ENCODE measurements around the gene UBASH3A. TPM values are rescaled to one million over a fixed set of nuclear protein-coding genes. Genes with fewer than 3 reads are reported as not detected.

Gene UBASH3A
- polyA plus RNA-seq, 1 of the 3 experiments (the other 2 are of a cell fraction), result not detected

DNA sequence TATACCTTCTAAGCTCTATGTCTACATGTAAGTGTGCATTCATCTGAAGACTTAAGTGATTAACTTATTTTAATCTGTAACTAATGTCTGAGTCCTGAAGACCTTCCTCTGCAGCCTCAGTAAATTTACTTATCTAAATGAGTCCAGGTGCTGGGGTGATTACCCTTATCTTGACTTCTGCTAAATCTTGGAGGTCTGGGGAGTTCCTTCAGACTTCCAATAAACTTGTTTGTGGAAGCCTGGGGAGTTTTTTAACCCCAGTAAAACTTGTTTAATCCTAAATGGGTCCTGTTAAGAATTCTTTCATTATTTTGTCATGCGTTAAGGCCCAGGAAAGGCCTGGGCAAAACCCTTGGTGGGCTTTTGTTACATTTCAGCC, 55.4 kb downstream of the UBASH3A start:
- 93% methylated on average over 1 of the region's 1 CpG for WGBS (ENCODE audit: low lambda C conversion rate)
- no peak for DNase-seq
- ChIA-PET POLR2A (no interaction called here), CTCF (interaction anchor here (0.6 to 1.4 kb wide), 3 partner anchors 9 to 149 kb away, joined by 3 to 4 read pairs (median 3); no protein-coding TSS in a partner anchor)
- no peaks in the 10 kb centered on the region for H3K79me2 ChIP-seq (ENCODE audit: insufficient read depth)
- H4K20me1 ChIP-seq (ENCODE audit: insufficient read depth), result no peaks in the 10 kb centered on the region
- no peak overlapping the region for H3K9ac ChIP-seq
- no peak overlapping the region for H3K4me3 ChIP-seq (ENCODE audit: low read depth in 2 of 2, low read length in 1 of 2)
- H3K36me3 ChIP-seq (replicated peaks in 1 of 2; ENCODE audit: control insufficient read depth in 1 of 2, insufficient read depth in 2 of 2, low read length in 1 of 2), result no peaks in the 10 kb centered on the region
- H3K4me2 ChIP-seq, result no peak overlapping the region
- H3K4me1 ChIP-seq (ENCODE audit: control insufficient read depth in 1 of 2, insufficient read depth in 2 of 2, low read depth in 1 of 2, low read length in 1 of 2), result peaks cover 0 to 7% of the 10 kb centered on the region in 2 experiments; a peak in 2 of 4 replicates
- no peaks in the 10 kb centered on the region for H3K27me3 ChIP-seq (ENCODE audit: insufficient read depth)
- H3K9me3 ChIP-seq, result no peaks in the 10 kb centered on the region
- no peaks in the 10 kb centered on the region for H3F3A ChIP-seq (replicated peaks; ENCODE audit: insufficient read depth)
- no peak overlapping the region for H3K27ac ChIP-seq (ENCODE audit: low read depth in 2 of 2, low read length in 1 of 2)
- H3K9me2 ChIP-seq, result no peaks in the 10 kb centered on the region
- TF ChIP-seq, protein P1, sequence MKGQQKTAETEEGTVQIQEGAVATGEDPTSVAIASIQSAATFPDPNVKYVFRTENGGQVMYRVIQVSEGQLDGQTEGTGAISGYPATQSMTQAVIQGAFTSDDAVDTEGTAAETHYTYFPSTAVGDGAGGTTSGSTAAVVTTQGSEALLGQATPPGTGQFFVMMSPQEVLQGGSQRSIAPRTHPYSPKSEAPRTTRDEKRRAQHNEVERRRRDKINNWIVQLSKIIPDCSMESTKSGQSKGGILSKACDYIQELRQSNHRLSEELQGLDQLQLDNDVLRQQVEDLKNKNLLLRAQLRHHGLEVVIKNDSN (IDR thresholded peaks at IDR 0.05; ENCODE audit: borderline replicate concordance, low read depth), result no peak
- TF ChIP-seq, protein P2, sequence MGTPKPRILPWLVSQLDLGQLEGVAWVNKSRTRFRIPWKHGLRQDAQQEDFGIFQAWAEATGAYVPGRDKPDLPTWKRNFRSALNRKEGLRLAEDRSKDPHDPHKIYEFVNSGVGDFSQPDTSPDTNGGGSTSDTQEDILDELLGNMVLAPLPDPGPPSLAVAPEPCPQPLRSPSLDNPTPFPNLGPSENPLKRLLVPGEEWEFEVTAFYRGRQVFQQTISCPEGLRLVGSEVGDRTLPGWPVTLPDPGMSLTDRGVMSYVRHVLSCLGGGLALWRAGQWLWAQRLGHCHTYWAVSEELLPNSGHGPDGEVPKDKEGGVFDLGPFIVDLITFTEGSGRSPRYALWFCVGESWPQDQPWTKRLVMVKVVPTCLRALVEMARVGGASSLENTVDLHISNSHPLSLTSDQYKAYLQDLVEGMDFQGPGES (IDR thresholded peaks at IDR 0.05; ENCODE audit: low read depth, low read length), result no peak
- TF ChIP-seq, protein P3, sequence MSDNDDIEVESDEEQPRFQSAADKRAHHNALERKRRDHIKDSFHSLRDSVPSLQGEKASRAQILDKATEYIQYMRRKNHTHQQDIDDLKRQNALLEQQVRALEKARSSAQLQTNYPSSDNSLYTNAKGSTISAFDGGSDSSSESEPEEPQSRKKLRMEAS (IDR thresholded peaks at IDR 0.05; ENCODE audit: low read depth), result no peak
- TF ChIP-seq SIN3A (IDR thresholded peaks at IDR 0.05; ENCODE audit: borderline replicate concordance, low read depth, low read length) (no peak), GATA2 (CRISPR knock-in tag; IDR thresholded peaks at IDR 0.05) (no peak), TAF1 (IDR thresholded peaks at IDR 0.05; ENCODE audit: borderline replicate concordance, low read depth, low read length) (no peak), RCOR1 (IDR thresholded peaks at IDR 0.05; ENCODE audit: low read length) (no peak), NFIC (IDR thresholded peaks at IDR 0.05; ENCODE audit: borderline replicate concordance) (no peak), TCF12 (IDR thresholded peaks at IDR 0.05) (no peak), ELF1 (IDR thresholded peaks at IDR 0.05) (no peak)
- no peak overlapping the region for H2AFZ ChIP-seq (ENCODE audit: low read depth)

GRCh38 chr21:42459546-42460215, 56.0 kb downstream of the UBASH3A start:
- H3K36me3 ChIP-seq (replicated peaks in 1 of 2; ENCODE audit: control insufficient read depth in 1 of 2, insufficient read depth in 2 of 2, low read length in 1 of 2), result no peaks in the 10 kb centered on the region
- H3K79me2 ChIP-seq (ENCODE audit: insufficient read depth), result no peaks in the 10 kb centered on the region
- no peaks in the 10 kb centered on the region for H3K9me3 ChIP-seq
- H3K4me2 ChIP-seq, result no peak overlapping the region
- H3F3A ChIP-seq (replicated peaks; ENCODE audit: insufficient read depth), result no peaks in the 10 kb centered on the region
- CTCF ChIA-PET, result interaction anchor here (0.6 to 1.4 kb wide), 6 partner anchors 9 to 342 kb away, joined by 3 to 5 read pairs (median 4); no protein-coding TSS in a partner anchor
- no peak overlapping the region for H2AFZ ChIP-seq (ENCODE audit: low read depth)
- H3K27ac ChIP-seq (ENCODE audit: low read depth in 2 of 2, low read length in 1 of 2), result no peak overlapping the region
- H3K9ac ChIP-seq, result no peak overlapping the region
- no peak for DNase-seq
- no peaks in the 10 kb centered on the region for H3K9me2 ChIP-seq
- H3K4me3 ChIP-seq (ENCODE audit: low read depth in 2 of 2, low read length in 1 of 2), result no peak overlapping the region
- POLR2A ChIA-PET, result no interaction called here
- H3K27me3 ChIP-seq (ENCODE audit: insufficient read depth), result no peaks in the 10 kb centered on the region
- TF ChIP-seq EP300 (IDR thresholded peaks at IDR 0.05; ENCODE audit: borderline replicate concordance in 1 of 2, low read depth in 1 of 2, low read length in 1 of 2) (no peak), USF2 (IDR thresholded peaks at IDR 0.05; ENCODE audit: borderline replicate concordance, low read depth, low read length) (no peak), RXRA (IDR thresholded peaks at IDR 0.05; ENCODE audit: borderline replicate concordance, low read depth) (no peak), NFIC (IDR thresholded peaks at IDR 0.05; ENCODE audit: borderline replicate concordance) (no peak), TEAD4 (IDR thresholded peaks at IDR 0.05; ENCODE audit: borderline replicate concordance, insufficient read depth) (no peak), EZH2phosphoT487 (IDR thresholded peaks at IDR 0.05; ENCODE audit: borderline replicate concordance, low read depth) (no peak), ZBTB33 (IDR thresholded peaks at IDR 0.05; ENCODE audit: borderline replicate concordance, low read depth) (no peak)
- TF ChIP-seq, protein P1 (IDR thresholded peaks at IDR 0.05; ENCODE audit: borderline replicate concordance, low read depth), result no peak
- TF ChIP-seq, protein P4, sequence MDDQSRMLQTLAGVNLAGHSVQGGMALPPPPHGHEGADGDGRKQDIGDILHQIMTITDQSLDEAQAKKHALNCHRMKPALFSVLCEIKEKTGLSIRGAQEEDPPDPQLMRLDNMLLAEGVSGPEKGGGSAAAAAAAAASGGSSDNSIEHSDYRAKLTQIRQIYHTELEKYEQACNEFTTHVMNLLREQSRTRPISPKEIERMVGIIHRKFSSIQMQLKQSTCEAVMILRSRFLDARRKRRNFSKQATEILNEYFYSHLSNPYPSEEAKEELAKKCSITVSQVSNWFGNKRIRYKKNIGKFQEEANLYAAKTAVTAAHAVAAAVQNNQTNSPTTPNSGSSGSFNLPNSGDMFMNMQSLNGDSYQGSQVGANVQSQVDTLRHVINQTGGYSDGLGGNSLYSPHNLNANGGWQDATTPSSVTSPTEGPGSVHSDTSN (IDR thresholded peaks at IDR 0.05), result no peak
- H3K4me1 ChIP-seq (ENCODE audit: control insufficient read depth in 1 of 2, insufficient read depth in 2 of 2, low read depth in 1 of 2, low read length in 1 of 2), result peaks cover 0 to 7% of the 10 kb centered on the region in 2 experiments; a peak in 2 of 4 replicates
- 46% methylated on average over 10 of the region's 11 CpGs for WGBS (ENCODE audit: low lambda C conversion rate)
- no peaks in the 10 kb centered on the region for H4K20me1 ChIP-seq (ENCODE audit: insufficient read depth)
